Activated naive CD8-positive, alpha-beta T cell treated with anti-CD3 and anti-CD28 coated beads for 36 hours (primary cell): ENCODE data around the gene SLC39A12. TPM values are rescaled to one million over a fixed set of nuclear protein-coding genes. Genes with fewer than 3 reads are reported as not detected.

Source experiments
- DNase-seq: peaks from one replicate; pipeline ENCODE4 v3.0.0; 2021
- H3K27ac Mint-ChIP-seq: one replicate; pipeline ENCODE4 v1.8.0; 2022; ENCODE audit warnings: mild to moderate bottlenecking, moderate library complexity, mixed read lengths
- H3K27me3 Mint-ChIP-seq: one replicate; pipeline ENCODE4 v1.8.0; 2022; ENCODE audit warnings: mild to moderate bottlenecking, mixed read lengths
- H3K36me3 Mint-ChIP-seq: one replicate; pipeline ENCODE4 v1.8.0; 2021; ENCODE audit warnings: mild to moderate bottlenecking, mixed read lengths
- H3K4me1 Mint-ChIP-seq: one replicate; pipeline ENCODE4 v1.8.0; 2021; ENCODE audit warnings: mixed read lengths
- H3K4me3 Mint-ChIP-seq: one replicate; pipeline ENCODE4 v1.8.0; 2022; ENCODE audit warnings: mild to moderate bottlenecking, moderate library complexity, mixed read lengths
- H3K9me3 Mint-ChIP-seq: one replicate; pipeline ENCODE4 v1.8.0; 2022; ENCODE audit warnings: mixed read lengths
- total RNA-seq, 2 experiments: library from RNA; stranded (reverse); gene quantifications; one replicate each; pipeline ENCODE4 v1.2.3, GENCODE V29; 2021

The SLC39A12 gene
- total RNA-seq, 2 experiments from 2014 or later, result not detected

DNA sequence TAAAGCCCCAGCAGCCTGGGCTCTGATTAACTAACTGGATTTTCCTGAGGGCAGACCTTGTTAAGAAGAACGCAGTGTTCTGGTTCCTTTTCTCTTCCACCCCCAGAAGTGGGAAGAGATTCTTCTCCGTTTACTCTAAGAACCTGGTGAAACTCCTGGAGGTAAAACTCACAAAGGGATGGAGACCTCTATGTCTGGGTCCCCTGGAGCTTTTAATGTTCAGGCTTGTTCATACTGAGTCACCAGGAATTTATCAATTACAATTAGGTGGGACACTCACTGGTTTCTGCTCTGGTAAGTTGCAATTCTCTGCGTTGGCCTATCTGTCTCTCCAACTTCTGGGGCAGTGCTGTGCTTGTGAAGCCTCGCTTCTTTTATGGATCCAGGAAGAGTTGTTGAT, 115.2 kb downstream of the SLC39A12 start:
- Mint-ChIP-seq H3K36me3 (no peaks in the 10 kb centered on the region), H3K27ac (no peak overlapping the region), H3K9me3 (peaks cover 1% of the 10 kb centered on the region), H3K27me3 (peaks cover 4% of the 10 kb centered on the region), H3K4me3 (no peak overlapping the region), H3K4me1 (no peaks in the 10 kb centered on the region)
- no peak for DNase-seq

DNA sequence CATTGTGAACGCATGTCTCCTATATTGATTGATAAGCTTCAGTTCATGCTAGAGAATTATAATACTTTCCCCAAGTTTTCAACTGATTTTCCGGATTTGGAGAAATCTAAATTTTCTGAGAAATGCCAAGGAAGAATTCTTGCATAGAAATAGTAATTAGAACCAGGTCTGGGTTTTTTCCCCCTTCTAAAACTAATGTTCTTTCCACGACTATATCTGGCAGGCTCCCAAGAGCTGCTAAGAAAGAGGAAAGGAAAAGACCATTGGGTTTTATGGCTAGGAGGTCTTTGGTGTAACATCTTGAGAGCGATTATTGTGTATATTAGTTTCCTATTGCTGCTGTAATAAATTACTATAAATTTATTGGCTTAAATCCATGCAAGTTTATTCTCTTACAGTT, 116.7 kb downstream of the SLC39A12 start:
- DNase-seq, result no peak
- H3K4me3 Mint-ChIP-seq, result no peak overlapping the region
- H3K9me3 Mint-ChIP-seq, result peaks cover 1% of the 10 kb centered on the region
- no peaks in the 10 kb centered on the region for H3K36me3 Mint-ChIP-seq
- H3K4me1 Mint-ChIP-seq, result no peaks in the 10 kb centered on the region
- peaks cover 4% of the 10 kb centered on the region for H3K27me3 Mint-ChIP-seq
- H3K27ac Mint-ChIP-seq, result no peak overlapping the region

DNA sequence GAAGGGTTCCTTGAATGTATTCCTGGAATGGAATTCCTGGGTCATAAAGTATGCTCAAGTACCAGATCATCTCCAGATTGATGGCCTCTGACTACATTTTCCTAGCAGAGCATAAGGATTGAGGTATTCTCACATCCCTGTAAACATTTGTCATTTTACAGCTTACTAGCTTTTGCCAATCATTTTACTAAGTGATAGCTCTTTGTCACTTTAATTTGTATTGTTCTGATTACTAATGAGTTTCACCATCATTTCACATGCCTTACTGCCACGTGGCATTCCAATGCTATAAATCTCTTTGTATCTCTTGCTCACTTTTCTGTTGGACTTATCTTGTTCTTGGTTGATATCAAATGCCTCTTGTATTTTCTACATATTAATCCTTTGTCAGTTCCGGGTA, 119.9 kb downstream of the SLC39A12 start:
- no peaks in the 10 kb centered on the region for H3K4me1 Mint-ChIP-seq
- no peaks in the 10 kb centered on the region for H3K36me3 Mint-ChIP-seq
- H3K27ac Mint-ChIP-seq, result no peak overlapping the region
- H3K27me3 Mint-ChIP-seq, result peaks cover 4% of the 10 kb centered on the region
- no peak for DNase-seq
- no peak overlapping the region for H3K4me3 Mint-ChIP-seq
- peaks cover 1% of the 10 kb centered on the region for H3K9me3 Mint-ChIP-seq

DNA sequence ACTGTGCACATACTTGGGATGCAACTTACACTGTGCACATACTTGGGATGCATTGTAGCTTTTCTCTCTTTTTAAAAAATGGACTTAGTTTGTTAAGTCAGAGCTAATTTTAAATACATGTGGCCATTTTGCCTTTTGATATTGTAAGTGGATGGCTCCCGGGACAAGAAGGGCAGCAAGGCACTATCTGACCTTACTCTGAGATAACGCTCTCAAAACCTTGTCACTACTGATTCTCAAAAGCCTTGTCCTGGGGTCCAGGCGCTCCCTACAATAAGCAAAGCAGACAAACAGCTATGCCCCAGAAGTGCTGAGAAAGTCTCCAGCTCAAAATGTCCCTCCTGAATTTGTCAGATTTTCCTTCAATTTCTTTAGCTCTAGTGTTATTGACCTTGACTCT, 121.6 kb downstream of the SLC39A12 start:
- Mint-ChIP-seq H3K27me3 (peaks cover 4% of the 10 kb centered on the region), H3K36me3 (no peaks in the 10 kb centered on the region), H3K9me3 (peaks cover 1% of the 10 kb centered on the region), H3K4me1 (no peaks in the 10 kb centered on the region), H3K4me3 (no peak overlapping the region), H3K27ac (no peak overlapping the region)
- no peak for DNase-seq

DNA sequence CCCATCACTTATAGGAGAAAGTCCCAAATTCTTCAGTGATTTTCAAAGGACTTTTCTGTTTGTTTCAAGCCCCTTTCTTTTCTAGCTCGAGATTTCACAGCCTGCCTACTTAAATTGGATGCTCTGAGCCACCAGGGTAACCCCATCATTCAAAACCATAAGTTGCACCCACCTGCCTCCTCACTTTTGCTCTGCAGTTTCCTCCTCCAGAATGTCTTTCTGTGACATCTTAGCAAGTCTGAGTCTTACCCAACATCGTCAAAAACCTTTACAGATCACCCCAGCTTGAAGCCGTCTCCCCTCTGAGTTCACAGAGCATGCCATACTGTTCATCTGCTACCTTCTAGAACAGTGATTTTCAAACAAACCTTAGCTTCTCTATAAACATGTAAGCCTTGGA, 124.2 kb downstream of the SLC39A12 start:
- H3K27me3 Mint-ChIP-seq, result no peaks in the 10 kb centered on the region
- no peaks in the 10 kb centered on the region for H3K9me3 Mint-ChIP-seq
- no peak for DNase-seq
- no peaks in the 10 kb centered on the region for H3K4me1 Mint-ChIP-seq
- no peaks in the 10 kb centered on the region for H3K36me3 Mint-ChIP-seq
- no peak overlapping the region for H3K27ac Mint-ChIP-seq
- no peak overlapping the region for H3K4me3 Mint-ChIP-seq

DNA sequence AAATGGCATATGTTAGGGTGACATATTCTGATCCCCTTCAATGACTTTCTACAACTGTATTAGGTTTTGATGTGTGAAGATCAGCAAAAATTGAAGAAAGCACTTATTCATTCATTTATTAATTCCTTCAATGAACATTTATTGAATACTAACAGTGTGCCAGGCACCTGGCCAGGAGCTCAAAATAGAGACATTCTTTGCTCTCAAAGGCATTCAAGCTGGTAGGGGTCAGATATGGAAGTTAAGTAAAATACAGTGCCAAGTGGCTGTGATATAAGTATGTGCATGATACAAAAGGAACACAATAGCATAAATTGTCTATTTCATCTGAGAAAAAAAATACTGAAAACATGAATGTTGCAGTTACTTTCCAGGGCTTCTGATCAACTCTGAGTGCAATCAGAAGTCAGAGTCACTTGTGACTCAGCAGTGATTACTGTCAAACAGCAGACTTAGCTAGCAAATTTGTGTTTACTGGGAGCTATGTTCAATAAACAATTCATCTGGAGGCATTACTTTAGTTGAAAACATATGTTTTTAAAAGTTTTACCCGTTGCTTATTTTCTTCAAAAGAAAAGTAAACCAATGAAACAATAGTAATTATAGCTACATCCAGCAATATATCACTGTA, 128.1 kb downstream of the SLC39A12 start:
- H3K9me3 Mint-ChIP-seq, result no peaks in the 10 kb centered on the region
- H3K4me1 Mint-ChIP-seq, result no peaks in the 10 kb centered on the region
- H3K36me3 Mint-ChIP-seq, result no peaks in the 10 kb centered on the region
- DNase-seq, result no peak
- H3K27ac Mint-ChIP-seq, result no peak overlapping the region
- H3K27me3 Mint-ChIP-seq, result peaks cover 5% of the 10 kb centered on the region
- H3K4me3 Mint-ChIP-seq, result no peak overlapping the region

DNA sequence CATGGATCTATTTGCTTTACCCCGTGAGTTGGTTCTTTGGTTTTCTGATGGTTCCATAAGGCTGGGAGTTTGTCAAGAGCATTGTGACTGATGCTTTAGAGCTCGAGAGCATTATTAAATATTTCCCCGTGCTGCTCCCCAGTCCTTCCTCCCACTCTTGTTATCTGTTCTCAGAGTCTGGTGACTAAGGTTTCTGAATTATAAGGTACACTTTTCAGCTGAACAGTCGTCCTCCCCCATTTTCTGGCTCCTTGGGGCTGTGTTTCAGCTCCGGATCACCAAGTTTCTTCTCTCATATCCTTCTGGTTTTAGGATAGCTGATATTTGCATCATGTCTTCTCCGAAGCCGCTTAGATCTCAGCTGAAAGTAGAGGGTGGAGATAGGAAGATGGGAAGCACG, 130.7 kb downstream of the SLC39A12 start:
- Mint-ChIP-seq H3K27me3 (peaks cover 5% of the 10 kb centered on the region), H3K9me3 (no peaks in the 10 kb centered on the region), H3K4me3 (no peak overlapping the region), H3K27ac (no peak overlapping the region), H3K4me1 (no peaks in the 10 kb centered on the region), H3K36me3 (no peaks in the 10 kb centered on the region)
- DNase-seq, result no peak

DNA sequence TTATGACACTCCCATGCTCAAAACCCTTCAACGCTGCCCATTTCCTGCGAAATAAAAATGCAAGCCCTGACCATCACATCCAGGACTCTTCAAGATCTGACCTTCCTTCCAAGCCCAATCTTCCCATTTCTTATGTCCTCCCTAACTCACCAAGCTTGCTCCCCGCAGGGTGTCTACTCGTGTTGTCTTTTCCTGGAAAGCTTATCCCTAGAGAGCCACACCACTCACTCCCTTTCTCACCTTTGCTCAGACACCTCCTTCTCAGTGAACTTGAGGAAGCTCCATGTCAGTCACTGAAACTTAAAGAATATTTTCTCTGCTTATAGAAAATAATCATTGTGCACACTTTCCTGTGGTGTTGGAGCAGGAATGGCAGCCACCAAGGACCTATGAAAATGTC, 134.1 kb downstream of the SLC39A12 start:
- no peak overlapping the region for H3K27ac Mint-ChIP-seq
- peaks cover 3% of the 10 kb centered on the region for H3K9me3 Mint-ChIP-seq
- DNase-seq, result no peak
- H3K4me3 Mint-ChIP-seq, result no peak overlapping the region
- H3K4me1 Mint-ChIP-seq, result no peaks in the 10 kb centered on the region
- H3K36me3 Mint-ChIP-seq, result no peaks in the 10 kb centered on the region
- H3K27me3 Mint-ChIP-seq, result peaks cover 5% of the 10 kb centered on the region

DNA sequence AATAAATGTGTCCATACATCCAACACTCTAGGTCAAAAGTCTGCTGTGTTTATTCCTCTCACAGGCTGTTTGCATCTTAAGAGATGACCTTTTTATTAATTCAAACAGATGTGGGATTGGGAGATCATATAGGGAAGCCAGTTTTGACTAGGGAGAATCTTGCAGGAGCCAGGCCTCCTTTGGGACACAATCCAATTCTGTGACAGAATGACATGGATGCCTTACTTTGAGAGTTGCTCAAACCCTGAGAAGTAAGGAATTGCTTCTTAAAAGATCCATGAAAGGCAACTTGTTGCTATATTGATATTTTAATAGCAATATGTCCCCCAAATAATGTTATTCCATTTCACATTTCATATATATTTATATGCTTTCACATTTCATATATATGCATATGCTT, 135.0 kb downstream of the SLC39A12 start:
- H3K27me3 Mint-ChIP-seq, result peaks cover 5% of the 10 kb centered on the region
- no peak for DNase-seq
- H3K36me3 Mint-ChIP-seq, result no peaks in the 10 kb centered on the region
- H3K27ac Mint-ChIP-seq, result no peak overlapping the region
- H3K4me1 Mint-ChIP-seq, result no peaks in the 10 kb centered on the region
- no peak overlapping the region for H3K4me3 Mint-ChIP-seq
- peaks cover 3% of the 10 kb centered on the region for H3K9me3 Mint-ChIP-seq

DNA sequence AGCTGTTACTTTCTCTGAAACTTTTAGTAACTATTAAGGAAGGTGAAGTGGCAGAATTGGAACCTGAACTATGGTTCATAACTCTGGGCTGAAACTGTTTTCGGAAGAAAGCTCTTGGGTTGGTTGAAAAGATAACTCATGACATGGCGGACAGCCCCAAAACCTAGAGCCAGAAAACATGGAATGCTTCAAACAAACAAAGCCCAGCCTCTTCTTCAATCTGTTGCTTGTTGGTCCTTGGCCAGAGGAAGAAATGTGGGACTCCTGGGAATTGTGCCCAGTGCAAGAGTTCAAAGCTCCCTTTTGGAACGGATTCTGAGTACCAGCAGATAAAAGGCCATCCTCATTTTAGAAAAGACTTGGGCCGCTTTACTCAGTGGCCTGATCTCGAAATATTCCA, 135.6 kb downstream of the SLC39A12 start:
- Mint-ChIP-seq H3K27ac (no peak overlapping the region), H3K4me1 (no peaks in the 10 kb centered on the region), H3K9me3 (peaks cover 3% of the 10 kb centered on the region), H3K36me3 (no peaks in the 10 kb centered on the region), H3K27me3 (peaks cover 5% of the 10 kb centered on the region), H3K4me3 (no peak overlapping the region)
- DNase-seq, result no peak

Other genes with a start within 250 kb of the SLC39A12 start
- under 1 TPM; 0.04 to 0.12 TPM for gene TMEM236, start 199.7 kb upstream of the SLC39A12 start, total RNA-seq
- gene MRC1, start 142.6 kb upstream of the SLC39A12 start, total RNA-seq, result under 1 TPM in 1 of 2 experiments, not detected in 1; 0.06 TPM
- not detected for gene CACNB2, start 188.5 kb downstream of the SLC39A12 start, total RNA-seq